Naive thymus-derived CD4-positive, alpha-beta T cell (primary cell): ENCODE measurements around the gene DPP8. TPM values are rescaled to one million over a fixed set of nuclear protein-coding genes. Genes with fewer than 3 reads are reported as not detected.

Source experiments
- ATAC-seq: fragments of 150-1000 bp; cut with Tn5 transposase; 2 replicates; pipeline ENCODE4 v1.10.0; 2021; ENCODE audit warnings: mild to moderate bottlenecking, moderate library complexity
- CTCF ChIA-PET: fragments of 350-600 bp; sonication (Branson Sonifier 250); formaldehyde crosslinking; loops from one replicate; lab custom pipeline; 2021; ENCODE audit warnings: antibody characterized with exemption; lab: Charles Lee
- POLR2A ChIA-PET: fragments of 350-600 bp; sonication (Branson Sonifier 250); formaldehyde crosslinking; loops from one replicate; lab custom pipeline; 2021; ENCODE audit warnings: antibody characterized with exemption, inconsistent platforms; lab: Charles Lee
- DNase-seq, 9 donors: peaks; one replicate each; pipeline versions ENCODE4 v3.0.0 to v3.0.0-alpha.2; 2020 to 2022; ENCODE audit warnings: mixed read lengths in 1 of 9
- H3K27ac ChIP-seq: one replicate; pipeline ENCODE4 v1.7.0; 2013; ENCODE audit warnings: mild to moderate bottlenecking, low read depth, low read length, moderate library complexity
- H3K27me3 ChIP-seq, 2 donors: one replicate each; pipeline ENCODE4 v1.7.0; 2013; ENCODE audit warnings: low read length in 2 of 2, mild to moderate bottlenecking in 2 of 2, moderate library complexity in 2 of 2; ENCODE audit not compliant: control insufficient read depth in 2 of 2, insufficient read depth in 2 of 2
- H3K36me3 ChIP-seq, 3 experiments: 1 replicate in 2 of 3; 2 replicates in 1 of 3; pipeline ENCODE4 v1.7.0; 2013; ENCODE audit warnings: low read length in 3 of 3, mild to moderate bottlenecking in 3 of 3, moderate library complexity in 1 of 3; ENCODE audit not compliant: insufficient read depth in 3 of 3, control insufficient read depth in 2 of 3
- H3K4me1 ChIP-seq, 2 donors: one replicate each; pipeline ENCODE4 v1.7.0; 2013; ENCODE audit warnings: low read length in 2 of 2, mild to moderate bottlenecking in 2 of 2, moderate library complexity in 1 of 2; ENCODE audit not compliant: control insufficient read depth in 2 of 2, insufficient read depth in 2 of 2
- H3K4me3 ChIP-seq: 2 replicates; pipeline ENCODE4 v1.7.0; 2013; ENCODE audit warnings: mild to moderate bottlenecking, low read length
- H3K9me3 ChIP-seq, 3 experiments: 1 replicate in 2 of 3; 2 replicates in 1 of 3; pipeline ENCODE4 v1.7.0; 2013; ENCODE audit warnings: low read length in 3 of 3; ENCODE audit not compliant: control insufficient read depth in 2 of 3
- H3K27ac Mint-ChIP-seq, 9 donors: one replicate each; pipeline ENCODE4 v1.8.0; 2020 to 2022; ENCODE audit warnings: mixed read lengths in 9 of 9, mild to moderate bottlenecking in 8 of 9, moderate library complexity in 5 of 9, inconsistent platforms in 2 of 9
- H3K27me3 Mint-ChIP-seq, 5 donors: one replicate each; pipeline ENCODE4 v1.8.0; 2021 to 2022; ENCODE audit warnings: mixed read lengths in 5 of 5, mild to moderate bottlenecking in 1 of 5
- H3K36me3 Mint-ChIP-seq, 5 donors: one replicate each; pipeline ENCODE4 v1.8.0; 2020 to 2022; ENCODE audit warnings: mixed read lengths in 5 of 5, mild to moderate bottlenecking in 3 of 5, inconsistent platforms in 1 of 5
- H3K4me1 Mint-ChIP-seq, 7 donors: one replicate each; pipeline ENCODE4 v1.8.0; 2020 to 2022; ENCODE audit warnings: mixed read lengths in 7 of 7, mild to moderate bottlenecking in 3 of 7, inconsistent platforms in 1 of 7
- H3K4me3 Mint-ChIP-seq, 10 donors: one replicate each; pipeline ENCODE4 v1.8.0; 2020 to 2022; ENCODE audit warnings: mild to moderate bottlenecking in 10 of 10, mixed read lengths in 10 of 10, moderate library complexity in 6 of 10, inconsistent platforms in 2 of 10
- H3K9me3 Mint-ChIP-seq, 11 donors: one replicate each; pipeline ENCODE4 v1.8.0; 2020 to 2022; ENCODE audit warnings: mixed read lengths in 11 of 11, mild to moderate bottlenecking in 4 of 11, inconsistent platforms in 1 of 11, moderate library complexity in 1 of 11
- intact Hi-C, 2 donors: fragments of 100-400 bp; cut with micrococcal nuclease; formaldehyde crosslinking; loops; one replicate each; pipeline ENCODE4 v1.15.1; 2023
- polyA plus RNA-seq, 2 donors: library from polyadenylated mRNA; unstranded; fragments of 300-500 nt; fragmentation: Illumina TruSeq; gene quantifications; one replicate each; pipeline ENCODE4 v1.2.3, GENCODE V29; 2021
- total RNA-seq, 6 experiments: library from RNA in 5 of 6; stranded (reverse) in 5 of 6; gene quantifications; 1 replicate in 5 of 6; 2 replicates in 1 of 6; pipeline ENCODE4 v1.2.3 and lab custom pipeline; 2021 to 2026

Gene DPP8
- total and polyA plus RNA-seq, 7 experiments from 2014 or later = 38.4 to 54.6 (median 40.8) TPM

GRCh38 chr15:65424683-65425082, 92.8 kb downstream of the DPP8 start:
- Histone ChIP-seq H3K27me3 (peaks cover 0 to 15% of the 10 kb centered on the region in 2 donors), H3K36me3 (no peaks in the 10 kb centered on the region), H3K9me3 (no peaks in the 10 kb centered on the region), H3K27ac (no peak overlapping the region), H3K4me1 (peaks cover 0 to 15% of the 10 kb centered on the region in 2 donors), H3K4me3 (no peak overlapping the region)
- Mint-ChIP-seq H3K36me3 (peaks cover 0 to 7% (median 2%) of the 10 kb centered on the region in 5 donors), H3K4me1 (peaks cover 9 to 25% (median 18%) of the 10 kb centered on the region in 7 donors), H3K27me3 (peaks cover 46 to 63% (median 55%) of the 10 kb centered on the region in 5 donors), H3K4me3 (peak overlapping the region in 6 of 10 donors; percentile 3 to 95 (median 24)), H3K27ac (no peak overlapping the region), H3K9me3 (peaks cover 0 to 6% (median 0%) of the 10 kb centered on the region in 11 donors)
- ATAC-seq (no peak), DNase-seq (no peak)
- intact Hi-C loops = no loop called here
- POLR2A ChIA-PET = no interaction called here
- CTCF ChIA-PET = no interaction called here

- no peak for DNase-seq
- intact Hi-C loops = no loop called here
- Mint-ChIP-seq H3K27ac (no peak overlapping the region), H3K4me3 (peak overlapping the region in 9 of 10 donors; percentile 6 to 95 (median 80)), H3K9me3 (peaks cover 0 to 6% (median 0%) of the 10 kb centered on the region in 11 donors), H3K36me3 (peaks cover 0 to 7% (median 2%) of the 10 kb centered on the region in 5 donors), H3K27me3 (peaks cover 51 to 69% (median 61%) of the 10 kb centered on the region in 5 donors), H3K4me1 (peaks cover 9 to 25% (median 18%) of the 10 kb centered on the region in 7 donors)
- peaks cover 0 to 15% of the 10 kb centered on the region in 2 donors for H3K27me3 ChIP-seq
- H3K4me1 ChIP-seq = peaks cover 0 to 15% of the 10 kb centered on the region in 2 donors
- POLR2A ChIA-PET = no interaction called here
- no peaks in the 10 kb centered on the region for H3K9me3 ChIP-seq
- no peaks in the 10 kb centered on the region for H3K36me3 ChIP-seq
- no peak overlapping the region for H3K4me3 ChIP-seq
- H3K27ac ChIP-seq = no peak overlapping the region
- CTCF ChIA-PET = no interaction called here
- ATAC-seq = no peak
These were observed 93.4 kb downstream of the DPP8 start for GRCh38 chr15:65423976-65424679.

GRCh38 chr15:65423150-65423975, 94.1 kb downstream of the DPP8 start:
- peak overlapping the region in 1 of 9 donors; percentile 35 for H3K27ac Mint-ChIP-seq
- ChIA-PET CTCF (no interaction called here), POLR2A (no interaction called here)
- H3K9me3 Mint-ChIP-seq = peaks cover 0 to 6% (median 0%) of the 10 kb centered on the region in 11 donors
- Histone ChIP-seq H3K4me1 (peaks cover 0 to 15% of the 10 kb centered on the region in 2 donors), H3K9me3 (no peaks in the 10 kb centered on the region), H3K27ac (no peak overlapping the region), H3K27me3 (peaks cover 0 to 15% of the 10 kb centered on the region in 2 donors), H3K4me3 (no peak overlapping the region), H3K36me3 (no peaks in the 10 kb centered on the region)
- intact Hi-C loops = no loop called here
- H3K4me1 Mint-ChIP-seq = peaks cover 9 to 25% (median 18%) of the 10 kb centered on the region in 7 donors
- peaks cover 0 to 7% (median 2%) of the 10 kb centered on the region in 5 donors for H3K36me3 Mint-ChIP-seq
- DNase-seq (no peak), ATAC-seq (no peak)
- H3K27me3 Mint-ChIP-seq = peaks cover 59 to 76% (median 67%) of the 10 kb centered on the region in 5 donors
- peak overlapping the region; percentile 50 to 95 (median 82) for H3K4me3 Mint-ChIP-seq

GRCh38 chr15:65421360-65422215, 95.9 kb downstream of the DPP8 start:
- peaks cover 0 to 15% of the 10 kb centered on the region in 2 donors for H3K27me3 ChIP-seq
- Mint-ChIP-seq H3K27ac (no peak overlapping the region), H3K4me1 (peaks cover 9 to 25% (median 18%) of the 10 kb centered on the region in 7 donors), H3K27me3 (peaks cover 64 to 87% (median 81%) of the 10 kb centered on the region in 5 donors), H3K4me3 (peak overlapping the region; percentile 67 to 90 (median 82)), H3K36me3 (peaks cover 0 to 7% (median 2%) of the 10 kb centered on the region in 5 donors), H3K9me3 (peaks cover 0 to 6% (median 0%) of the 10 kb centered on the region in 11 donors)
- POLR2A ChIA-PET = no interaction called here
- CTCF ChIA-PET = no interaction called here
- H3K4me1 ChIP-seq = peaks cover 0 to 15% of the 10 kb centered on the region in 2 donors
- no peak for DNase-seq
- H3K4me3 ChIP-seq = no peak overlapping the region
- ATAC-seq = peak; percentile 28
- H3K36me3 ChIP-seq = no peaks in the 10 kb centered on the region
- H3K27ac ChIP-seq = no peak overlapping the region
- intact Hi-C loops = no loop called here
- no peaks in the 10 kb centered on the region for H3K9me3 ChIP-seq

GRCh38 chr15:65420975-65421359, 96.5 kb downstream of the DPP8 start:
- Mint-ChIP-seq H3K9me3 (peaks cover 0 to 6% (median 0%) of the 10 kb centered on the region in 11 donors), H3K36me3 (peaks cover 0 to 7% (median 2%) of the 10 kb centered on the region in 5 donors), H3K4me1 (peaks cover 9 to 25% (median 18%) of the 10 kb centered on the region in 7 donors), H3K27me3 (peaks cover 58 to 87% (median 81%) of the 10 kb centered on the region in 5 donors), H3K4me3 (peak overlapping the region in 5 of 10 donors; percentile 22 to 88 (median 60)), H3K27ac (no peak overlapping the region)
- no peaks in the 10 kb centered on the region for H3K9me3 ChIP-seq
- ATAC-seq (no peak), DNase-seq (no peak)
- intact Hi-C loops = no loop called here
- ChIA-PET POLR2A (no interaction called here), CTCF (no interaction called here)
- H3K4me3 ChIP-seq = no peak overlapping the region
- H3K27ac ChIP-seq = no peak overlapping the region
- peaks cover 0 to 15% of the 10 kb centered on the region in 2 donors for H3K4me1 ChIP-seq
- H3K27me3 ChIP-seq = peaks cover 0 to 15% of the 10 kb centered on the region in 2 donors
- H3K36me3 ChIP-seq = no peaks in the 10 kb centered on the region

GRCh38 chr15:65418596-65418995, 98.9 kb downstream of the DPP8 start:
- H3K4me1 Mint-ChIP-seq = peaks cover 9 to 20% (median 12%) of the 10 kb centered on the region in 7 donors
- peaks cover 0 to 7% (median 2%) of the 10 kb centered on the region in 5 donors for H3K36me3 Mint-ChIP-seq
- Histone ChIP-seq H3K4me3 (no peak overlapping the region), H3K36me3 (no peaks in the 10 kb centered on the region), H3K4me1 (peaks cover 0 to 15% of the 10 kb centered on the region in 2 donors), H3K9me3 (no peaks in the 10 kb centered on the region), H3K27me3 (peaks cover 0 to 15% of the 10 kb centered on the region in 2 donors), H3K27ac (no peak overlapping the region)
- ATAC-seq (no peak), DNase-seq (no peak)
- intact Hi-C loops = no loop called here
- POLR2A ChIA-PET = no interaction called here
- CTCF ChIA-PET = no interaction called here
- peaks cover 39 to 63% (median 57%) of the 10 kb centered on the region in 5 donors for H3K27me3 Mint-ChIP-seq
- H3K27ac Mint-ChIP-seq = no peak overlapping the region
- no peak overlapping the region for H3K4me3 Mint-ChIP-seq
- H3K9me3 Mint-ChIP-seq = peaks cover 0 to 6% (median 0%) of the 10 kb centered on the region in 11 donors
